DOHH2 (cell line): ENCODE measurements around the gene TRIM10.
A peak's percentile ranks its signal among the peaks of the same experiment; 100 is the strongest.

Source experiments
- H3F3A ChIP-seq: fragments of 200-600 bp; sonication (generic), shearing (Covaris generic); 2 replicates; pipeline ENCODE4 v1.6.0; 2016; ENCODE audit warnings: antibody characterized with exemption, mild to moderate bottlenecking; ENCODE audit not compliant: control insufficient read depth, insufficient read depth
- H3K27ac ChIP-seq: fragments of 200-600 bp; sonication (generic); 2 replicates; pipeline ENCODE4 v1.5.1; 2014; ENCODE audit warnings: low read depth, mild to moderate bottlenecking, low read length, moderate library complexity
- H3K27me3 ChIP-seq: fragments of 200-600 bp; sonication (generic); 2 replicates; pipeline ENCODE4 v1.6.1; 2014; ENCODE audit warnings: mild to moderate bottlenecking, low read length, mixed read lengths; ENCODE audit not compliant: control insufficient read depth
- H3K36me3 ChIP-seq: fragments of 200-600 bp; sonication (generic); 2 replicates; pipeline ENCODE4 v1.6.1; 2014; ENCODE audit warnings: mild to moderate bottlenecking, low read length, moderate library complexity, mixed read lengths; ENCODE audit not compliant: control insufficient read depth
- H3K4me1 ChIP-seq: fragments of 200-600 bp; sonication (generic); 2 replicates; pipeline ENCODE4 v1.6.1; 2014; ENCODE audit warnings: mild to moderate bottlenecking, low read length, mixed read lengths; ENCODE audit not compliant: control insufficient read depth
- H3K4me2 ChIP-seq: fragments of 200-600 bp; sonication (generic); 2 replicates; pipeline ENCODE4 v1.6.0; 2014; ENCODE audit warnings: mild to moderate bottlenecking, low read length, moderate library complexity
- H3K4me3 ChIP-seq: fragments of 200-600 bp; sonication (generic); 2 replicates; pipeline ENCODE4 v1.5.1; 2014; ENCODE audit warnings: mild to moderate bottlenecking, low read length, mixed read lengths
- H3K79me2 ChIP-seq: fragments of 200-600 bp; sonication (generic); 2 replicates; pipeline ENCODE4 v1.6.1; 2014; ENCODE audit warnings: mild to moderate bottlenecking, low read length, mixed read lengths; ENCODE audit not compliant: control insufficient read depth
- H3K9me2 ChIP-seq: fragments of 200-600 bp; sonication (generic); replicated peaks from 2 replicates; pipeline ENCODE4 v1.6.1; 2014; ENCODE audit warnings: mild to moderate bottlenecking, low read length, mixed read lengths; ENCODE audit not compliant: control insufficient read depth
- H3K9me3 ChIP-seq: fragments of 200-600 bp; sonication (generic); 2 replicates; pipeline ENCODE4 v1.6.1; 2014; ENCODE audit warnings: antibody characterized with exemption, low read length, mixed read lengths; ENCODE audit not compliant: control insufficient read depth, insufficient read depth
- H4K20me1 ChIP-seq: fragments of 200-600 bp; sonication (generic); 2 replicates; pipeline ENCODE4 v1.6.0; 2014; ENCODE audit warnings: low read depth, mild to moderate bottlenecking, antibody characterized with exemption, low read length, moderate library complexity; ENCODE audit not compliant: control insufficient read depth, insufficient read depth
- EZH2phosphoT487 ChIP-seq: fragments of 200-600 bp; sonication (generic); IDR thresholded peaks from 2 replicates; pipeline ENCODE4 v1.6.1; 2017; ENCODE audit warnings: borderline replicate concordance, mild to moderate bottlenecking, antibody characterized with exemption, low read length, moderate library complexity, mixed read lengths
- TF ChIP-seq, protein P1 (sequence below): fragments of 200-600 bp; sonication (generic); IDR thresholded peaks from one replicate; pipeline ENCODE4 v1.5.1; 2014; ENCODE audit warnings: antibody characterized with exemption, mild to moderate bottlenecking, low read depth, low read length; ENCODE audit not compliant: poor library complexity, severe bottlenecking

TRIM10 gene

DNA sequence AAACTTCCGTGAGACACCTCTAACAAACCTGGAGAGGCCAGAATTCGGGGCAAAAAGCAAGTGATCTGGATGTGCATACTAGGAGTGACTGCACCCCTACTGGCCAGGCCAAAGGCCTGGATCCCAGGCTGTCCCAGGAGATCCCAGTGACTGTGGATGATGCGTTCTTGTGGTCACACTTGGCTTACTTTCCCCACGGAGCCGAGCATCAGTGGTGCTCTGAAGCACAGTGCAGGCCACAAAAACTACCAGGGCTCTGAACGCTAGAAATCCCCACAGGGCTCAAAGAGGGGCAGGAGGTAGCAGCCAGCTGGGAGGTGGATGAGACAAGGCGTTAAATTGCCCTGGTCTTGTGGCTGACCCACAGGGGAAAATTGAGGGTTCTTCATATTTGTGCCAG is 45.1 kb upstream of the TRIM10 start:
- peaks cover 21% of the 10 kb centered on the region; the same call in 1 of the 2 replicates for H4K20me1 ChIP-seq
- no peak overlapping the region for H3K4me3 ChIP-seq
- no peaks in the 10 kb centered on the region for H3K9me3 ChIP-seq
- peaks cover 69% of the 10 kb centered on the region for H3K4me1 ChIP-seq
- H3F3A ChIP-seq = no peaks in the 10 kb centered on the region; the same call in 1 of the 2 replicates
- TF ChIP-seq, protein P1, sequence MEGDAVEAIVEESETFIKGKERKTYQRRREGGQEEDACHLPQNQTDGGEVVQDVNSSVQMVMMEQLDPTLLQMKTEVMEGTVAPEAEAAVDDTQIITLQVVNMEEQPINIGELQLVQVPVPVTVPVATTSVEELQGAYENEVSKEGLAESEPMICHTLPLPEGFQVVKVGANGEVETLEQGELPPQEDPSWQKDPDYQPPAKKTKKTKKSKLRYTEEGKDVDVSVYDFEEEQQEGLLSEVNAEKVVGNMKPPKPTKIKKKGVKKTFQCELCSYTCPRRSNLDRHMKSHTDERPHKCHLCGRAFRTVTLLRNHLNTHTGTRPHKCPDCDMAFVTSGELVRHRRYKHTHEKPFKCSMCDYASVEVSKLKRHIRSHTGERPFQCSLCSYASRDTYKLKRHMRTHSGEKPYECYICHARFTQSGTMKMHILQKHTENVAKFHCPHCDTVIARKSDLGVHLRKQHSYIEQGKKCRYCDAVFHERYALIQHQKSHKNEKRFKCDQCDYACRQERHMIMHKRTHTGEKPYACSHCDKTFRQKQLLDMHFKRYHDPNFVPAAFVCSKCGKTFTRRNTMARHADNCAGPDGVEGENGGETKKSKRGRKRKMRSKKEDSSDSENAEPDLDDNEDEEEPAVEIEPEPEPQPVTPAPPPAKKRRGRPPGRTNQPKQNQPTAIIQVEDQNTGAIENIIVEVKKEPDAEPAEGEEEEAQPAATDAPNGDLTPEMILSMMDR = no peak
- no peak for TF ChIP-seq EZH2phosphoT487
- no peak overlapping the region for H3K27ac ChIP-seq
- H3K79me2 ChIP-seq = peaks cover 88% of the 10 kb centered on the region
- H3K9me2 ChIP-seq = no peaks in the 10 kb centered on the region
- no peaks in the 10 kb centered on the region for H3K27me3 ChIP-seq
- no peak overlapping the region for H3K4me2 ChIP-seq
- peaks cover 65% of the 10 kb centered on the region for H3K36me3 ChIP-seq

DNA sequence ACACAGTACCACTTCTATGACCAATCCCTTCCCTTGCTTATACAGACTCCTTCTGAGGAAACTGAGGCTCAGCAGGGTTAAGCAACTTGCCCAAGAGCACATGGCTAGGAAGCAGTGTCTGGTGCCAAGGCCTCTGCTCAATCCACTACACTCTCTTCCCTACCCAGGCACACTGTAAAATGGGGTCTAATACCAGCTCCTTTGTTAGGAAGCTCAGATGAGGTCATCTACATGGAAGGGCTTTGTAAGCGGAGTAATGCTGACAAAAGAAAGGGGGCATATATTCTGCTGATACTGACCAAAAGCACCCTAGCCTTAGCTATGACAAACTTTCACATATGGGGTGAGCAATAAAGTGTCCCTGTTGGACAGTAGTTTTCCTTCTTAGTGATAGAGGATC is 43.1 kb upstream of the TRIM10 start:
- peaks cover 84% of the 10 kb centered on the region for H3K79me2 ChIP-seq
- peaks cover 61% of the 10 kb centered on the region for H3K4me1 ChIP-seq
- H4K20me1 ChIP-seq = peaks cover 24% of the 10 kb centered on the region; the same call in 1 of the 2 replicates
- no peaks in the 10 kb centered on the region for H3K27me3 ChIP-seq
- H3K36me3 ChIP-seq = peaks cover 69% of the 10 kb centered on the region
- TF ChIP-seq EZH2phosphoT487 = no peak
- TF ChIP-seq, protein P1 = no peak
- no peaks in the 10 kb centered on the region for H3K9me2 ChIP-seq
- H3F3A ChIP-seq = no peaks in the 10 kb centered on the region; the same call in 1 of the 2 replicates
- H3K27ac ChIP-seq = no peak overlapping the region
- no peaks in the 10 kb centered on the region for H3K9me3 ChIP-seq
- H3K4me2 ChIP-seq = no peak overlapping the region
- H3K4me3 ChIP-seq = no peak overlapping the region

DNA sequence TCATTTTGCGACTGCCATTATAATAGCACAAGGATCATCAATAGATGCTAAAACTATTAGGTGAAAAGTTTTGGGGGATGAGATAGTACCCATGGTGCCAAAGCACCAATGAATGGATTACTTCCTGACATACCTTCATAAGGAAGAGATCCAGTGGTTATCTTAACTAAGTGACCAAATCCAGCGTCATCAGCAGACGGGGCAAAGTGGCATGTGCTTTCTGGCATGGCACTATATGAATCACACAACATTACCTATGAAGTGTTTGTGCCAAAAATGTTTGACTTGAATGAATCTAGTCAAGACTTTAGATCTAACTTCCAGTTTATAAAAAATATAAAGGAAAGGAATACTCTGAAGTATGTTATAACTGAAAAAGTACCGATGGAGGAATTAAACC is 41.4 kb upstream of the TRIM10 start:
- peak overlapping the region; percentile 24; the same call in 1 of the 2 replicates for H3K4me2 ChIP-seq
- no peaks in the 10 kb centered on the region for H3K9me3 ChIP-seq
- peaks cover 71% of the 10 kb centered on the region for H3K36me3 ChIP-seq
- H3K27ac ChIP-seq = no peak overlapping the region
- H3K9me2 ChIP-seq = no peaks in the 10 kb centered on the region
- peaks cover 14% of the 10 kb centered on the region for H4K20me1 ChIP-seq
- H3K4me1 ChIP-seq = peaks cover 46% of the 10 kb centered on the region
- H3K27me3 ChIP-seq = no peaks in the 10 kb centered on the region
- no peak overlapping the region for H3K4me3 ChIP-seq
- peaks cover 68% of the 10 kb centered on the region for H3K79me2 ChIP-seq
- TF ChIP-seq, protein P1 = no peak
- TF ChIP-seq EZH2phosphoT487 = no peak
- no peaks in the 10 kb centered on the region; the same call in 1 of the 2 replicates for H3F3A ChIP-seq
